GM12878 (cell line): ENCODE measurements around the gene GANAB. TPM values are rescaled to one million over a fixed set of nuclear protein-coding genes. Genes with fewer than 3 reads are reported as not detected.

Experiments
- ATAC-seq: fragments of 200-7000 bp; cut with Tn5 transposase; 3 replicates; pipeline ENCODE4 v1.9.1; 2020; ENCODE audit warnings: mild to moderate bottlenecking, moderate library complexity
- BruUV-seq: library from RNA; stranded (reverse); fragments of 400-500 nt; replicated peaks from 2 replicates; lab custom pipeline; 2021; lab: Mats Ljungman, UMichigan
- CTCF ChIA-PET: fragments of 300-600 bp; sonication (Branson Sonifier 250); formaldehyde crosslinking; extraction: SDS; loops from one replicate; lab custom pipeline; 2021; ENCODE audit warnings: inconsistent platforms; lab: Yijun Ruan, JAX
- POLR2A ChIA-PET: fragments of 350-600 bp; formaldehyde crosslinking; extraction: SDS; loops from one replicate; lab custom pipeline; 2021; ENCODE audit warnings: inconsistent platforms; lab: Charles Lee
- RAD21 ChIA-PET: fragments of 300-600 bp; sonication (Branson Sonifier 250); formaldehyde crosslinking; loops from one replicate; lab custom pipeline; 2023; ENCODE audit warnings: antibody characterized with exemption; ENCODE audit not compliant: unreplicated experiment; lab: Charles Lee
- SMC1A ChIA-PET: fragments of 300-600 bp; sonication (Branson Sonifier 250); formaldehyde crosslinking; loops from one replicate; lab custom pipeline; 2023; ENCODE audit not compliant: unreplicated experiment, uncharacterized antibody; lab: Charles Lee
- DNase-seq: peaks from one replicate; pipeline ENCODE4 v3.0.0-alpha.2; 2011; ENCODE audit warnings: low read depth, low spot score
- FAIRE-seq: peaks from 3 replicates; lab custom pipeline; 2011; peaks lifted over from hg19 to GRCh38; lab: Jason Lieb, UNC
- H2AFZ ChIP-seq: 2 replicates; pipeline ENCODE4 v1.6.0; 2011; ENCODE audit warnings: low read depth, low read length, control low read depth; ENCODE audit not compliant: control insufficient read depth
- H3K27ac ChIP-seq: 2 replicates; pipeline ENCODE4 v1.5.1; 2011; ENCODE audit warnings: control low read depth; ENCODE audit not compliant: control insufficient read depth, insufficient read depth
- H3K27me3 ChIP-seq, 2 experiments: replicated peaks in 1 of 2; 2 replicates each; pipeline versions ENCODE4 v1.6.0 to v1.6.1; 2011; ENCODE audit warnings: low read length in 1 of 2; ENCODE audit not compliant: control insufficient read depth in 2 of 2, insufficient read depth in 2 of 2
- H3K36me3 ChIP-seq, 2 experiments: 2 replicates each; pipeline ENCODE4 v1.5.1; 2011; ENCODE audit warnings: low read length in 1 of 2; ENCODE audit not compliant: control insufficient read depth in 2 of 2, insufficient read depth in 2 of 2
- H3K4me1 ChIP-seq: 2 replicates; pipeline ENCODE4 v1.6.1; 2011; ENCODE audit warnings: mild to moderate bottlenecking, low read length, moderate library complexity, mixed read lengths; ENCODE audit not compliant: control insufficient read depth, insufficient read depth
- H3K4me2 ChIP-seq: 2 replicates; pipeline ENCODE4 v1.6.0; 2011; ENCODE audit warnings: control low read depth; ENCODE audit not compliant: control insufficient read depth, insufficient read depth
- H3K4me3 ChIP-seq: fragments of 200-600 bp; sonication (generic); 2 replicates; pipeline ENCODE4 v1.5.1; 2016
- H3K79me2 ChIP-seq: 2 replicates; pipeline ENCODE4 v1.6.0; 2011; ENCODE audit warnings: low read length; ENCODE audit not compliant: control insufficient read depth, insufficient read depth
- H3K9ac ChIP-seq: 2 replicates; pipeline ENCODE4 v1.8.0; 2011; ENCODE audit warnings: low read length, control low read depth, mixed read lengths; ENCODE audit not compliant: control insufficient read depth, insufficient read depth
- H3K9me3 ChIP-seq: replicated peaks from 3 replicates; pipeline ENCODE4 v1.5.1; 2011; ENCODE audit warnings: mild to moderate bottlenecking, low read length; ENCODE audit not compliant: control insufficient read depth, insufficient read depth
- H4K20me1 ChIP-seq: 2 replicates; pipeline ENCODE4 v1.6.0; 2011; ENCODE audit not compliant: control insufficient read depth, insufficient read depth
- CHD2 ChIP-seq: IDR thresholded peaks from 2 replicates; pipeline ENCODE4 v1.6.1; 2011; ENCODE audit warnings: low read depth, low read length, improper control_type of control experiment, borderline replicate concordance
- DPF2 ChIP-seq: fragments of 450-650 bp; IDR thresholded peaks from 2 replicates; pipeline ENCODE4 v1.6.1; 2017; ENCODE audit warnings: mild to moderate bottlenecking
- ESRRA ChIP-seq: IDR thresholded peaks from 2 replicates; pipeline ENCODE4 v1.6.1; 2012; ENCODE audit warnings: mild to moderate bottlenecking, low read length, improper control_type of control experiment
- FOXM1 ChIP-seq: IDR thresholded peaks from 2 replicates; pipeline ENCODE4 v1.6.1; 2012; ENCODE audit warnings: low read depth, mild to moderate bottlenecking, inconsistent platforms, low read length, moderate library complexity
- GATAD2B ChIP-seq: fragments of 450-650 bp; conservative IDR thresholded peaks from 2 replicates; pipeline ENCODE4 v1.6.1; 2017; ENCODE audit warnings: low read depth, mild to moderate bottlenecking, moderate library complexity
- HDAC2 ChIP-seq: fragments of 200-600 bp; sonication (generic); IDR thresholded peaks from 2 replicates; pipeline ENCODE4 v1.6.1; 2017
- HDAC6 ChIP-seq: fragments of 200-600 bp; sonication (generic); IDR thresholded peaks from one replicate; pipeline ENCODE4 v1.8.0; 2017; ENCODE audit warnings: antibody characterized with exemption; ENCODE audit not compliant: unreplicated experiment
- HDGF ChIP-seq: fragments of 450-650 bp; IDR thresholded peaks from 2 replicates; pipeline ENCODE4 v1.6.1; 2016; ENCODE audit warnings: antibody characterized with exemption
- IKZF2 ChIP-seq, 2 experiments: fragments of 450-650 bp; IDR thresholded peaks; 2 replicates each; pipeline ENCODE4 v1.6.1; 2017; ENCODE audit warnings: mild to moderate bottlenecking in 2 of 2, moderate library complexity in 2 of 2
- IRF4 ChIP-seq: IDR thresholded peaks from 2 replicates; pipeline ENCODE4 v1.6.1; 2011; ENCODE audit warnings: low read depth, low read length
- KAT2A ChIP-seq: conservative IDR thresholded peaks from 2 replicates; pipeline ENCODE4 v1.6.1; 2011; ENCODE audit warnings: low read depth, low read length; ENCODE audit not compliant: control insufficient read depth
- LARP7 ChIP-seq: fragments of 450-650 bp; IDR thresholded peaks from 2 replicates; pipeline ENCODE4 v1.6.1; 2017; ENCODE audit warnings: mild to moderate bottlenecking
- NFXL1 ChIP-seq: fragments of 450-650 bp; IDR thresholded peaks from 2 replicates; pipeline ENCODE4 v1.6.1; 2017; ENCODE audit warnings: antibody characterized with exemption, mild to moderate bottlenecking, borderline replicate concordance
- POLR2A ChIP-seq: IDR thresholded peaks from 2 replicates; pipeline ENCODE4 v1.6.1; 2011; ENCODE audit warnings: low read depth, mild to moderate bottlenecking, low read length
- RAD21 ChIP-seq: IDR thresholded peaks from 2 replicates; pipeline ENCODE4 v1.6.1; 2011; ENCODE audit warnings: mild to moderate bottlenecking, low read depth, low read length, moderate library complexity; ENCODE audit not compliant: insufficient read depth
- RCOR1 ChIP-seq: conservative IDR thresholded peaks from 2 replicates; pipeline ENCODE4 v1.6.1; 2012; ENCODE audit warnings: low read depth, low read length, improper control_type of control experiment
- ZSCAN29 ChIP-seq: fragments of 450-650 bp; IDR thresholded peaks from 2 replicates; pipeline ENCODE4 v1.6.1; 2017; ENCODE audit warnings: mild to moderate bottlenecking, moderate library complexity
- WGBS: methylation state at CpG from one replicate; pipeline ENCODE4 v1.1.6; 2016; ENCODE audit warnings: low lambda C conversion rate; ENCODE audit not compliant: insufficient replicate concordance, insufficient coverage; ENCODE audit errors: missing lambda C conversion rate; 5-methylcytosine and 5-hydroxymethylcytosine counted together
- in situ Hi-C: fragments of 300-500 bp; cut with MboI; formaldehyde crosslinking; loops from 9 replicates; pipeline ENCODE4 v1.14.3; 2018; ENCODE audit warnings: mixed read lengths
- intact Hi-C: fragments of 100-400 bp; cut with micrococcal nuclease; formaldehyde crosslinking; loops from one replicate; pipeline ENCODE4 v1.14.2; 2022; ENCODE audit not compliant: unreplicated experiment
- polyA plus RNA-seq, 11 experiments: library from polyadenylated mRNA; depleted of rRNA in 4 of 11; unstranded in 6 of 11; stranded (reverse) in 5 of 11; fragments of >200 nt; fragmentation: Nextera tagmentation in 4 of 11; fragmentation: Illumina TruSeq in 1 of 11; extraction: Ambion mirVana in 4 of 11; extraction: Trizol in 1 of 11; gene quantifications; 1 replicate in 1 of 11; 2 replicates in 10 of 11; pipeline versions ENCODE4 v1.2.1 to v1.2.3, GENCODE V29; 2011 to 2016; ENCODE audit warnings: inconsistent platforms in 2 of 11, missing spikeins in 2 of 11, low read depth in 1 of 11
- total RNA-seq, 4 experiments: library from RNA; depleted of rRNA in 3 of 4; stranded (reverse); fragments of >200 nt in 3 of 4; fragmentation: Illumina TruSeq in 1 of 4; extraction: Trizol in 1 of 4; gene quantifications; 2 replicates each; pipeline versions ENCODE4 v1.2.1 to v1.2.3, GENCODE V29; 2013 to 2021
- TF ChIP-seq, protein P1 (sequence below): IDR thresholded peaks from 2 replicates; pipeline ENCODE4 v1.6.1; 2011; ENCODE audit warnings: borderline replicate concordance, low read depth, mild to moderate bottlenecking, moderate library complexity, mixed read lengths, low read length; ENCODE audit not compliant: insufficient read depth; ENCODE audit errors: extremely low read length
- TF ChIP-seq, protein P2 (sequence below): IDR thresholded peaks from 2 replicates; pipeline ENCODE4 v1.6.1; 2011; ENCODE audit warnings: mild to moderate bottlenecking, low read depth, low read length, moderate library complexity; ENCODE audit not compliant: insufficient replicate concordance

GANAB gene
- total and polyA plus RNA-seq, 10 of the 15 experiments (the other 5 are each of a cell fraction or from before 2014, with no cell fraction given) = 4.5 to 175 (median 102) TPM

DNA sequence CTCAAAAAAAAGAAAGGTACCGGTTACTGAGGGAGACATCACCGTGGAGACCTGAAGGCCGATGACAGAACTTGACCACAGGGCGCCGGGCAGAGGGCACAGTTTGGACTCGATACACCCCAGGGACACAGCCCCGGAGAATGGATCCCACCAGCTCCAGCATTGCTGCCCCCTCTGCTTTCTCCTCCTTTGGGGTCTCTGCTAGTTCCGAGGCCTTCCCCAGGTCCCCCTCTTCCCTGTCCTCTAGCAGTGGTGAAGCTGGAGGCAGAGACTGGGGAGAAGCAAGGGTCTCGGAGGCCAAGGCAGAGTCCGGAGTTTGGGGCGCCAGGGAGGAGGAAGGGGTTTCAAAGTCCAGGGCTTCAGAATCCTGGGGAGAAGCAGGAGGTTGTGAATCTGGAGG, 67.9 kb downstream of the GANAB start:
- peaks cover 16 to 19% of the 10 kb centered on the region in 2 experiments; a peak in 3 of 4 replicates for H3K36me3 ChIP-seq
- no peaks in the 10 kb centered on the region for H4K20me1 ChIP-seq
- FAIRE-seq = no peak
- no peak overlapping the region for H3K4me2 ChIP-seq
- no TSS peak for BruUV-seq
- 93% methylated on average over 11 of the region's 11 CpGs for WGBS
- intact Hi-C loops (no loop called here), in situ Hi-C loops (no loop called here)
- no peaks in the 10 kb centered on the region for H3K27me3 ChIP-seq
- ChIA-PET POLR2A (no interaction called here), SMC1A (no interaction called here), CTCF (interaction anchor here (0.7 kb wide), 1 partner anchor 278 kb away, joined by 3 read pairs; no protein-coding TSS in a partner anchor), RAD21 (no interaction called here)
- H3K9me3 ChIP-seq = no peaks in the 10 kb centered on the region
- TF ChIP-seq HDGF (no peak), ZSCAN29 (no peak), LARP7 (no peak), KAT2A (no peak), IRF4 (no peak), DPF2 (no peak), NFXL1 (no peak), IKZF2 (IDR thresholded peaks at IDR 0.05) (no peak), CHD2 (no peak), POLR2A (no peak), HDAC6 (no peak), RCOR1 (no peak), ESRRA (no peak), GATAD2B (no peak), FOXM1 (no peak), RAD21 (no peak), HDAC2 (no peak)
- TF ChIP-seq, protein P1, sequence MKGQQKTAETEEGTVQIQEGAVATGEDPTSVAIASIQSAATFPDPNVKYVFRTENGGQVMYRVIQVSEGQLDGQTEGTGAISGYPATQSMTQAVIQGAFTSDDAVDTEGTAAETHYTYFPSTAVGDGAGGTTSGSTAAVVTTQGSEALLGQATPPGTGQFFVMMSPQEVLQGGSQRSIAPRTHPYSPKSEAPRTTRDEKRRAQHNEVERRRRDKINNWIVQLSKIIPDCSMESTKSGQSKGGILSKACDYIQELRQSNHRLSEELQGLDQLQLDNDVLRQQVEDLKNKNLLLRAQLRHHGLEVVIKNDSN = no peak
- TF ChIP-seq, protein P2, sequence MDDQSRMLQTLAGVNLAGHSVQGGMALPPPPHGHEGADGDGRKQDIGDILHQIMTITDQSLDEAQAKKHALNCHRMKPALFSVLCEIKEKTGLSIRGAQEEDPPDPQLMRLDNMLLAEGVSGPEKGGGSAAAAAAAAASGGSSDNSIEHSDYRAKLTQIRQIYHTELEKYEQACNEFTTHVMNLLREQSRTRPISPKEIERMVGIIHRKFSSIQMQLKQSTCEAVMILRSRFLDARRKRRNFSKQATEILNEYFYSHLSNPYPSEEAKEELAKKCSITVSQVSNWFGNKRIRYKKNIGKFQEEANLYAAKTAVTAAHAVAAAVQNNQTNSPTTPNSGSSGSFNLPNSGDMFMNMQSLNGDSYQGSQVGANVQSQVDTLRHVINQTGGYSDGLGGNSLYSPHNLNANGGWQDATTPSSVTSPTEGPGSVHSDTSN = no peak
- no peak overlapping the region for H3K9ac ChIP-seq
- peaks cover 11% of the 10 kb centered on the region for H3K79me2 ChIP-seq
- H3K4me1 ChIP-seq = peaks cover 5% of the 10 kb centered on the region; the same call in 1 of the 2 replicates
- H3K4me3 ChIP-seq = no peak overlapping the region
- H2AFZ ChIP-seq = no peak overlapping the region
- no peak for ATAC-seq
- H3K27ac ChIP-seq = no peak overlapping the region
- DNase-seq = no peak
